ENCODE results near the gene SPSB1. TPM values are rescaled to one million over a fixed set of nuclear protein-coding genes. Genes with fewer than 3 reads are reported as not detected.

SPSB1 gene
- 2.7 and 2.9 TPM in 2 replicates for total RNA-seq (2021)
- long read RNA-seq, partial matches to known transcripts, result 0 of 3 reads
- long read RNA-seq, other reads (novel, unspliced or antisense), result 0 of 3 reads

GRCh38 chr1:9292361-9293240, at the start of gene SPSB1:
Gene SPSB1, plus strand, starts transcription at chr1:9292894. Its CDS starts 62,998 bp downstream, at chr1:9355892.
- Histone ChIP-seq H3K18ac (ENCODE audit: insufficient read length, low read depth, low read length) (no peak within 1 kb of the TSS), H3K9ac (ENCODE audit: extremely low read depth, insufficient read length, low read length) (peak within 1 kb of the TSS; percentile 10), H3K27me3 (ENCODE audit: insufficient read depth, low read length) (peaks cover 8% of the 10 kb centered on the region; the same call in 1 of the 2 replicates), H3K27ac (ENCODE audit: insufficient read length, low read depth, low read length) (no peak within 1 kb of the TSS), H2BK20ac (ENCODE audit: low read depth, low read length, poor library complexity, severe bottlenecking) (no peak within 1 kb of the TSS), H4K5ac (ENCODE audit: insufficient read length, low read depth, low read length) (no peak within 1 kb of the TSS), H2BK15ac (ENCODE audit: low read depth, low read length) (no peak within 1 kb of the TSS), H3K79me1 (ENCODE audit: insufficient read depth, low read depth, low read length, poor library complexity, severe bottlenecking) (no peaks in the 10 kb centered on the region), H3K4me1 (ENCODE audit: insufficient read depth, low read length) (no peaks in the 10 kb centered on the region), H3K14ac (ENCODE audit: insufficient read depth, low read length) (no peak within 1 kb of the TSS; the same call in 1 of the 2 replicates), H3K4ac (ENCODE audit: low read depth, low read length) (no peak within 1 kb of the TSS), H2BK5ac (ENCODE audit: insufficient read length, low read length) (no peak within 1 kb of the TSS), H2AFZ (ENCODE audit: low read length) (no peak within 1 kb of the TSS), H3K23ac (ENCODE audit: insufficient read length, low read depth, low read length) (no peak within 1 kb of the TSS), H2BK120ac (ENCODE audit: low read depth, low read length, poor library complexity, severe bottlenecking) (no peak within 1 kb of the TSS), H3K79me2 (ENCODE audit: insufficient read depth, low read length) (no peaks in the 10 kb centered on the region), H2BK12ac (ENCODE audit: insufficient read length, low read depth, low read length) (no peak within 1 kb of the TSS), H3K4me2 (ENCODE audit: insufficient read depth, insufficient read length, low read length) (peak within 1 kb of the TSS; percentile 57), H3T11ph (ENCODE audit: low read length) (no peak within 1 kb of the TSS), H2AK5ac (ENCODE audit: insufficient read length, low read length) (no peak within 1 kb of the TSS), H4K8ac (replicated peaks; ENCODE audit: insufficient read length, low read depth, low read length) (no peak within 1 kb of the TSS), H3K56ac (ENCODE audit: insufficient read length, low read depth, low read length) (no peak within 1 kb of the TSS), H4K91ac (ENCODE audit: insufficient read length, low read depth, low read length) (no peak within 1 kb of the TSS), H3K9me3 (ENCODE audit: control insufficient read depth, low read depth, low read length) (no peaks in the 10 kb centered on the region), H3K23me2 (ENCODE audit: insufficient read length, low read depth, low read length, poor library complexity, severe bottlenecking) (peaks cover 9% of the 10 kb centered on the region), H4K20me1 (ENCODE audit: control insufficient read depth, insufficient read depth, insufficient read length) (no peaks in the 10 kb centered on the region)
- WGBS (ENCODE audit: extremely low coverage, insufficient read length, low lambda C conversion rate), result no CpG with 5 or more reads among the region's 119 CpGs
- TF ChIP-seq, protein P1, sequence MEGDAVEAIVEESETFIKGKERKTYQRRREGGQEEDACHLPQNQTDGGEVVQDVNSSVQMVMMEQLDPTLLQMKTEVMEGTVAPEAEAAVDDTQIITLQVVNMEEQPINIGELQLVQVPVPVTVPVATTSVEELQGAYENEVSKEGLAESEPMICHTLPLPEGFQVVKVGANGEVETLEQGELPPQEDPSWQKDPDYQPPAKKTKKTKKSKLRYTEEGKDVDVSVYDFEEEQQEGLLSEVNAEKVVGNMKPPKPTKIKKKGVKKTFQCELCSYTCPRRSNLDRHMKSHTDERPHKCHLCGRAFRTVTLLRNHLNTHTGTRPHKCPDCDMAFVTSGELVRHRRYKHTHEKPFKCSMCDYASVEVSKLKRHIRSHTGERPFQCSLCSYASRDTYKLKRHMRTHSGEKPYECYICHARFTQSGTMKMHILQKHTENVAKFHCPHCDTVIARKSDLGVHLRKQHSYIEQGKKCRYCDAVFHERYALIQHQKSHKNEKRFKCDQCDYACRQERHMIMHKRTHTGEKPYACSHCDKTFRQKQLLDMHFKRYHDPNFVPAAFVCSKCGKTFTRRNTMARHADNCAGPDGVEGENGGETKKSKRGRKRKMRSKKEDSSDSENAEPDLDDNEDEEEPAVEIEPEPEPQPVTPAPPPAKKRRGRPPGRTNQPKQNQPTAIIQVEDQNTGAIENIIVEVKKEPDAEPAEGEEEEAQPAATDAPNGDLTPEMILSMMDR (conservative IDR thresholded peaks at IDR 0.05), result no peak
- Mint-ChIP-seq H3K27me3 (ENCODE audit: low read depth) (peaks cover 30% of the 10 kb centered on the region), H3K4me1 (peaks cover 10 to 13% of the 10 kb centered on the region in 2 experiments), H3K4me3 (peak within 1 kb of the TSS; percentile 60 to 74), H3K36me3 (ENCODE audit: insufficient read depth in 1 of 3, low read depth in 3 of 3) (peaks cover 0 to 4% (median 0%) of the 10 kb centered on the region in 3 experiments; a peak in 2 of 7 replicates), H3K27ac (no peak within 1 kb of the TSS), H3K9me3 (peaks cover 11 to 13% of the 10 kb centered on the region in 2 experiments)
- DNase-seq, result peak; percentile 73

Measured in H9 (cell line).